GM23338 (cell line): ENCODE measurements around the gene RNH1. TPM values are rescaled to one million over a fixed set of nuclear protein-coding genes. Genes with fewer than 3 reads are reported as not detected.

Experiments used
- ATAC-seq: fragments of 200-7000 bp; cut with Tn5 transposase; 3 replicates; pipeline ENCODE4 v1.9.1; 2020
- DNase-seq: peaks from one replicate; pipeline ENCODE4 v3.0.0-alpha.2; 2015; ENCODE audit warnings: low spot score
- H2AFZ ChIP-seq: fragments of 200-600 bp; sonication (generic); 2 replicates; pipeline ENCODE4 v1.8.0; 2016; ENCODE audit warnings: antibody characterized with exemption, mild to moderate bottlenecking, moderate library complexity
- H3F3A ChIP-seq: fragments of 200-600 bp; sonication (generic); replicated peaks from 2 replicates; pipeline ENCODE4 v1.8.0; 2017; ENCODE audit warnings: antibody characterized with exemption, mixed run types, low read depth
- H3K27ac ChIP-seq: fragments of 200-600 bp; sonication (generic); 2 replicates; pipeline ENCODE4 v1.6.1; 2016; ENCODE audit warnings: low read depth
- H3K27me3 ChIP-seq: fragments of 200-600 bp; sonication (generic); 2 replicates; pipeline ENCODE4 v1.8.0; 2016; ENCODE audit warnings: mild to moderate bottlenecking, mixed run types, moderate library complexity; ENCODE audit not compliant: insufficient read depth
- H3K36me3 ChIP-seq: fragments of 200-600 bp; sonication (generic); 2 replicates; pipeline ENCODE4 v1.8.0; 2016; ENCODE audit warnings: mild to moderate bottlenecking; ENCODE audit not compliant: insufficient read depth
- H3K4me1 ChIP-seq: fragments of 200-600 bp; sonication (generic); 2 replicates; pipeline ENCODE4 v1.8.0; 2016; ENCODE audit warnings: mild to moderate bottlenecking, moderate library complexity; ENCODE audit not compliant: insufficient read depth
- H3K4me2 ChIP-seq: fragments of 200-600 bp; sonication (generic); 2 replicates; pipeline ENCODE4 v1.7.1; 2017; ENCODE audit warnings: mixed run types
- H3K4me3 ChIP-seq: fragments of 200-600 bp; sonication (generic); 2 replicates; pipeline ENCODE4 v1.6.1; 2016; ENCODE audit warnings: mixed run types
- H3K79me2 ChIP-seq: fragments of 200-600 bp; sonication (generic); replicated peaks from 2 replicates; pipeline ENCODE4 v1.8.0; 2017; ENCODE audit warnings: mild to moderate bottlenecking; ENCODE audit not compliant: insufficient read depth
- H3K9me2 ChIP-seq: fragments of 200-600 bp; sonication (generic); 2 replicates; pipeline ENCODE4 v1.8.0; 2017; ENCODE audit not compliant: insufficient read depth
- H4K20me1 ChIP-seq: fragments of 200-600 bp; sonication (generic); replicated peaks from 2 replicates; pipeline ENCODE4 v1.8.0; 2017; ENCODE audit warnings: mild to moderate bottlenecking; ENCODE audit not compliant: insufficient read depth
- H3K27ac Mint-ChIP-seq: 2 replicates; pipeline ENCODE4 v1.8.0; 2020; ENCODE audit warnings: inconsistent platforms, mild to moderate bottlenecking, moderate library complexity, mixed read lengths
- H3K27me3 Mint-ChIP-seq: 3 replicates; pipeline ENCODE4 v1.8.0; 2022; ENCODE audit warnings: low read depth, mild to moderate bottlenecking, moderate library complexity, mixed read lengths, inconsistent platforms; ENCODE audit not compliant: insufficient read depth, poor library complexity
- H3K36me3 Mint-ChIP-seq: 3 replicates; pipeline ENCODE4 v1.8.0; 2021; ENCODE audit warnings: low read depth, mild to moderate bottlenecking, inconsistent platforms, moderate library complexity, mixed read lengths
- H3K4me1 Mint-ChIP-seq: 3 replicates; pipeline ENCODE4 v1.8.0; 2020; ENCODE audit warnings: mild to moderate bottlenecking, inconsistent platforms, mixed read lengths
- H3K4me3 Mint-ChIP-seq: 3 replicates; pipeline ENCODE4 v1.8.0; 2021; ENCODE audit warnings: moderate library complexity, mild to moderate bottlenecking, inconsistent platforms, mixed read lengths
- H3K9me3 Mint-ChIP-seq: 3 replicates; pipeline ENCODE4 v1.8.0; 2020; ENCODE audit warnings: moderate library complexity, mild to moderate bottlenecking, inconsistent platforms, mixed read lengths
- CREB1 ChIP-seq: fragments of 250-450 bp; sonication (Bioruptor Pico); IDR thresholded peaks from 2 replicates; pipeline ENCODE4 v1.5.0; 2020; ENCODE audit warnings: low read depth, mild to moderate bottlenecking, moderate library complexity
- CTCF ChIP-seq, 2 experiments: fragments of 200-600 bp in 1 of 2; sonication (generic) in 1 of 2; conservative IDR thresholded peaks; 2 replicates each; pipeline versions ENCODE4 v1.5.1 to v1.6.1; 2016 to 2017; ENCODE audit warnings: antibody characterized with exemption in 2 of 2, low read depth in 2 of 2, mild to moderate bottlenecking in 2 of 2, moderate library complexity in 1 of 2
- ETS1 ChIP-seq: IDR thresholded peaks from 2 replicates; pipeline ENCODE4 v1.6.1; 2016; ENCODE audit warnings: antibody characterized with exemption
- EZH2 ChIP-seq: fragments of 200-600 bp; sonication (generic); IDR thresholded peaks from one replicate; pipeline ENCODE4 v1.8.0; 2017; ENCODE audit warnings: antibody characterized with exemption, mild to moderate bottlenecking, low read depth; ENCODE audit not compliant: unreplicated experiment
- POLR2AphosphoS5 ChIP-seq: IDR thresholded peaks from 2 replicates; pipeline ENCODE4 v1.6.1; 2016; ENCODE audit warnings: antibody characterized with exemption, low read depth
- STAT1 ChIP-seq: IDR thresholded peaks from one replicate; pipeline ENCODE4 v1.6.1; 2016; ENCODE audit warnings: antibody characterized with exemption; ENCODE audit not compliant: unreplicated experiment
- ZNF331 ChIP-seq: fragments of 250-450 bp; sonication (Bioruptor Pico); IDR thresholded peaks from 2 replicates; pipeline ENCODE4 v1.5.0; 2020; ENCODE audit warnings: low read depth, mild to moderate bottlenecking, moderate library complexity
- polyA plus RNA-seq: library from polyadenylated mRNA; unstranded; fragments of >200 nt; fragmentation: Nextera tagmentation; extraction: Ambion mirVana; gene quantifications from 2 replicates; pipeline ENCODE4 v1.2.1, GENCODE V29; 2016
- total RNA-seq: library from RNA; depleted of rRNA; stranded (reverse); fragments of >200 nt; shearing (Covaris generic); gene quantifications from 2 replicates; pipeline ENCODE4 v1.2.3, GENCODE V29; 2014
- TF ChIP-seq, protein P1 (sequence below): fragments of 250-450 bp; sonication (Bioruptor Pico); IDR thresholded peaks from 2 replicates; pipeline ENCODE4 v1.5.0; 2020; ENCODE audit warnings: mild to moderate bottlenecking, moderate library complexity

Gene RNH1
- total and polyA plus RNA-seq, 2 experiments from 2014 or later: 33.3 to 56.3 TPM

GRCh38 chr11:472272-472671, 34.8 kb downstream of the RNH1 start:
- peaks cover 5% of the 10 kb centered on the region; the same call in 1 of the 2 replicates for H3K4me1 ChIP-seq
- H3K27me3 Mint-ChIP-seq: peaks cover 7% of the 10 kb centered on the region
- DNase-seq (peak; percentile 47), ATAC-seq (peak; percentile 63)
- H3K4me1 Mint-ChIP-seq: peaks cover 23% of the 10 kb centered on the region
- peaks cover 47% of the 10 kb centered on the region for H3K79me2 ChIP-seq
- H3K36me3 ChIP-seq: no peaks in the 10 kb centered on the region
- TF ChIP-seq POLR2AphosphoS5 (no peak), CREB1 (no peak), ZNF331 (CRISPR knock-in tag) (no peak), CTCF (conservative IDR thresholded peaks at IDR 0.05; ENCODE audit: low read depth in 2 of 2) (peak in 1 of 2 experiments; percentile 31; a peak in 2 of 4 replicates), ETS1 (no peak), EZH2 (no peak), STAT1 (no peak)
- TF ChIP-seq, protein P1, sequence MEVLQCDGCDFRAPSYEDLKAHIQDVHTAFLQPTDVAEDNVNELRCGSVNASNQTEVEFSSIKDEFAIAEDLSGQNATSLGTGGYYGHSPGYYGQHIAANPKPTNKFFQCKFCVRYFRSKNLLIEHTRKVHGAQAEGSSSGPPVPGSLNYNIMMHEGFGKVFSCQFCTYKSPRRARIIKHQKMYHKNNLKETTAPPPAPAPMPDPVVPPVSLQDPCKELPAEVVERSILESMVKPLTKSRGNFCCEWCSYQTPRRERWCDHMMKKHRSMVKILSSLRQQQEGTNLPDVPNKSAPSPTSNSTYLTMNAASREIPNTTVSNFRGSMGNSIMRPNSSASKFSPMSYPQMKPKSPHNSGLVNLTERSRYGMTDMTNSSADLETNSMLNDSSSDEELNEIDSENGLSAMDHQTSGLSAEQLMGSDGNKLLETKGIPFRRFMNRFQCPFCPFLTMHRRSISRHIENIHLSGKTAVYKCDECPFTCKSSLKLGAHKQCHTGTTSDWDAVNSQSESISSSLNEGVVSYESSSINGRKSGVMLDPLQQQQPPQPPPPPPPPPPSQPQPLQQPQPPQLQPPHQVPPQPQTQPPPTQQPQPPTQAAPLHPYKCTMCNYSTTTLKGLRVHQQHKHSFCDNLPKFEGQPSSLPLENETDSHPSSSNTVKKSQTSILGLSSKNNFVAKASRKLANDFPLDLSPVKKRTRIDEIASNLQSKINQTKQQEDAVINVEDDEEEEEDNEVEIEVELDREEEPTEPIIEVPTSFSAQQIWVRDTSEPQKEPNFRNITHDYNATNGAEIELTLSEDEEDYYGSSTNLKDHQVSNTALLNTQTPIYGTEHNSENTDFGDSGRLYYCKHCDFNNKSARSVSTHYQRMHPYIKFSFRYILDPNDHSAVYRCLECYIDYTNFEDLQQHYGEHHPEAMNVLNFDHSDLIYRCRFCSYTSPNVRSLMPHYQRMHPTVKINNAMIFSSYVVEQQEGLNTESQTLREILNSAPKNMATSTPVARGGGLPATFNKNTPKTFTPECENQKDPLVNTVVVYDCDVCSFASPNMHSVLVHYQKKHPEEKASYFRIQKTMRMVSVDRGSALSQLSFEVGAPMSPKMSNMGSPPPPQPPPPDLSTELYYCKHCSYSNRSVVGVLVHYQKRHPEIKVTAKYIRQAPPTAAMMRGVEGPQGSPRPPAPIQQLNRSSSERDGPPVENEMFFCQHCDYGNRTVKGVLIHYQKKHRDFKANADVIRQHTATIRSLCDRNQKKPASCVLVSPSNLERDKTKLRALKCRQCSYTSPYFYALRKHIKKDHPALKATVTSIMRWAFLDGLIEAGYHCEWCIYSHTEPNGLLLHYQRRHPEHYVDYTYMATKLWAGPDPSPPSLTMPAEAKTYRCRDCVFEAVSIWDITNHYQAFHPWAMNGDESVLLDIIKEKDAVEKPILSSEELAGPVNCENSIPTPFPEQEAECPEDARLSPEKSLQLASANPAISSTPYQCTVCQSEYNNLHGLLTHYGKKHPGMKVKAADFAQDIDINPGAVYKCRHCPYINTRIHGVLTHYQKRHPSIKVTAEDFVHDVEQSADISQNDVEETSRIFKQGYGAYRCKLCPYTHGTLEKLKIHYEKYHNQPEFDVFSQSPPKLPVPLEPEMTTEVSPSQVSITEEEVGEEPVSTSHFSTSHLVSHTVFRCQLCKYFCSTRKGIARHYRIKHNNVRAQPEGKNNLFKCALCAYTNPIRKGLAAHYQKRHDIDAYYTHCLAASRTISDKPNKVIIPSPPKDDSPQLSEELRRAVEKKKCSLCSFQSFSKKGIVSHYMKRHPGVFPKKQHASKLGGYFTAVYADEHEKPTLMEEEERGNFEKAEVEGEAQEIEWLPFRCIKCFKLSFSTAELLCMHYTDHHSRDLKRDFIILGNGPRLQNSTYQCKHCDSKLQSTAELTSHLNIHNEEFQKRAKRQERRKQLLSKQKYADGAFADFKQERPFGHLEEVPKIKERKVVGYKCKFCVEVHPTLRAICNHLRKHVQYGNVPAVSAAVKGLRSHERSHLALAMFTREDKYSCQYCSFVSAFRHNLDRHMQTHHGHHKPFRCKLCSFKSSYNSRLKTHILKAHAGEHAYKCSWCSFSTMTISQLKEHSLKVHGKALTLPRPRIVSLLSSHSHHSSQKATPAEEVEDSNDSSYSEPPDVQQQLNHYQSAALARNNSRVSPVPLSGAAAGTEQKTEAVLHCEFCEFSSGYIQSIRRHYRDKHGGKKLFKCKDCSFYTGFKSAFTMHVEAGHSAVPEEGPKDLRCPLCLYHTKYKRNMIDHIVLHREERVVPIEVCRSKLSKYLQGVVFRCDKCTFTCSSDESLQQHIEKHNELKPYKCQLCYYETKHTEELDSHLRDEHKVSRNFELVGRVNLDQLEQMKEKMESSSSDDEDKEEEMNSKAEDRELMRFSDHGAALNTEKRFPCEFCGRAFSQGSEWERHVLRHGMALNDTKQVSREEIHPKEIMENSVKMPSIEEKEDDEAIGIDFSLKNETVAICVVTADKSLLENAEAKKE (CRISPR knock-in tag): no peak
- no peak overlapping the region for H3K4me3 ChIP-seq
- H3K27ac ChIP-seq: peak overlapping the region; percentile 63; the same call in 1 of the 2 replicates
- H3K27ac Mint-ChIP-seq: no peak overlapping the region
- H3F3A ChIP-seq: peaks cover 8% of the 10 kb centered on the region
- no peaks in the 10 kb centered on the region for H3K9me2 ChIP-seq
- H2AFZ ChIP-seq: no peak overlapping the region
- no peaks in the 10 kb centered on the region; the same call in 2 of the 3 replicates for H3K36me3 Mint-ChIP-seq
- no peak overlapping the region for H3K4me3 Mint-ChIP-seq
- no peaks in the 10 kb centered on the region for H3K9me3 Mint-ChIP-seq
- H4K20me1 ChIP-seq: no peaks in the 10 kb centered on the region; the same call in 1 of the 2 replicates
- no peak overlapping the region for H3K4me2 ChIP-seq
- H3K27me3 ChIP-seq: no peaks in the 10 kb centered on the region
